ENCODE measurements around the gene ATXN10.

DNA sequence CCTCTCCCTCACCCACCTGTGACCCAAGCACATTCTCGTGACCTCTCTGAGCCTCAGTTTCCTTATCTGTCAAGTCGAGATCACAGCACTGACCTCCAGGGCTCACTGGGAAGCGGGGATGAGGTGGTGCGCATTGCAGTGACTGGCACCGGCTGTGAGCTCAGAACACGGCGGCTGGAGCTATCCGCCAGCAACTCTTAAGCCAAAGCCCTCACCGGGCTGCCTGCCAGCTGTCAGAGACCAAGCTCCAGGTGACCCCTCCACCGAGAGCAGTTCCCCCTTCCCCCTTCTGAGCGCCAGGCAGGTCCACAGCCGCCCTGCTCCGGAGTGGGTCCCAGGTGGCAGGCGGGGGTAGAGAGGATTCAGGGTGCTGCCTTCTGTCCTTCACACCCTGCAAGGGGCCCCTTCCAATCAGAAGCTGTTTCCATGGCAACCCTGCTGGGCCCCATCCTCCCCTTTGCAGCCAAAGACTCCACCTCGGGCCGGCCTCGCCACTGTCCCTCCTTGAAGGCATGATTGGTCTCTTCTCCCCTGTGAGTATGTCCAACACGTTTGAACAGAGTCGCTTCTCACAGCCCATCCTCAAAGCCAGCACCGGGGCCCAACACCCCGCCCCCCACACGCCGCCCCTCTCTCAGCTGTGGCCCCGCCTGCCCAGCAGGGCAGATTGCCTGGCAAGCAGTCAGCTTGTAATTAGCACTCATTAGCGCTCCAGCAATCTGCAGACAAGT lies 206.6 kb downstream of the ATXN10 start:
- TF ChIP-seq, protein P1, sequence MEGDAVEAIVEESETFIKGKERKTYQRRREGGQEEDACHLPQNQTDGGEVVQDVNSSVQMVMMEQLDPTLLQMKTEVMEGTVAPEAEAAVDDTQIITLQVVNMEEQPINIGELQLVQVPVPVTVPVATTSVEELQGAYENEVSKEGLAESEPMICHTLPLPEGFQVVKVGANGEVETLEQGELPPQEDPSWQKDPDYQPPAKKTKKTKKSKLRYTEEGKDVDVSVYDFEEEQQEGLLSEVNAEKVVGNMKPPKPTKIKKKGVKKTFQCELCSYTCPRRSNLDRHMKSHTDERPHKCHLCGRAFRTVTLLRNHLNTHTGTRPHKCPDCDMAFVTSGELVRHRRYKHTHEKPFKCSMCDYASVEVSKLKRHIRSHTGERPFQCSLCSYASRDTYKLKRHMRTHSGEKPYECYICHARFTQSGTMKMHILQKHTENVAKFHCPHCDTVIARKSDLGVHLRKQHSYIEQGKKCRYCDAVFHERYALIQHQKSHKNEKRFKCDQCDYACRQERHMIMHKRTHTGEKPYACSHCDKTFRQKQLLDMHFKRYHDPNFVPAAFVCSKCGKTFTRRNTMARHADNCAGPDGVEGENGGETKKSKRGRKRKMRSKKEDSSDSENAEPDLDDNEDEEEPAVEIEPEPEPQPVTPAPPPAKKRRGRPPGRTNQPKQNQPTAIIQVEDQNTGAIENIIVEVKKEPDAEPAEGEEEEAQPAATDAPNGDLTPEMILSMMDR (IDR thresholded peaks at IDR 0.05; ENCODE audit: low read length): no peak
- TF ChIP-seq EZH2 (IDR thresholded peaks at IDR 0.05; ENCODE audit: borderline replicate concordance, low read length): no peak

Measured in OCI-LY1 (cell line).